Activated naive CD8-positive, alpha-beta T cell treated with anti-CD3 and anti-CD28 coated beads, Interleukin-2, amount 50 U/mL, for 24 hours (primary cell): ENCODE measurements around the gene NPEPL1.
"Not testable (repeated sequence)": the region's sequence is repeated elsewhere in the genome, so short reads cannot be mapped to it uniquely, and the experiment has no call there.

Experiments
- ATAC-seq: fragments of 150-1000 bp; cut with Tn5 transposase; one replicate; pipeline ENCODE4 v1.10.0; 2021
- DNase-seq: peaks from one replicate; pipeline ENCODE4 v3.0.0; 2021
- H3K27ac Mint-ChIP-seq: one replicate; pipeline ENCODE4 v1.8.0; 2021; ENCODE audit warnings: mild to moderate bottlenecking, mixed read lengths
- H3K27me3 Mint-ChIP-seq: one replicate; pipeline ENCODE4 v1.8.0; 2021; ENCODE audit warnings: mixed read lengths
- H3K36me3 Mint-ChIP-seq: one replicate; pipeline ENCODE4 v1.8.0; 2021; ENCODE audit warnings: low read depth, mixed read lengths
- H3K4me1 Mint-ChIP-seq: one replicate; pipeline ENCODE4 v1.8.0; 2021; ENCODE audit warnings: mixed read lengths
- H3K4me3 Mint-ChIP-seq: one replicate; pipeline ENCODE4 v1.8.0; 2021; ENCODE audit warnings: mild to moderate bottlenecking, moderate library complexity, mixed read lengths
- H3K9me3 Mint-ChIP-seq: one replicate; pipeline ENCODE4 v1.8.0; 2021; ENCODE audit warnings: mixed read lengths

The NPEPL1 gene

GRCh38 chr20:58753267-58753921 is 60.8 kb downstream of the NPEPL1 start:
- H3K36me3 Mint-ChIP-seq = no peaks in the 10 kb centered on the region
- H3K4me1 Mint-ChIP-seq = no peaks in the 10 kb centered on the region
- H3K27me3 Mint-ChIP-seq = peaks cover 27% of the 10 kb centered on the region
- H3K4me3 Mint-ChIP-seq = no peak overlapping the region
- DNase-seq (no peak), ATAC-seq (no peak)
- no peak overlapping the region for H3K27ac Mint-ChIP-seq
- no peaks in the 10 kb centered on the region for H3K9me3 Mint-ChIP-seq

- Mint-ChIP-seq H3K4me1 (no peaks in the 10 kb centered on the region), H3K27ac (no peak overlapping the region), H3K4me3 (no peak overlapping the region), H3K9me3 (no peaks in the 10 kb centered on the region), H3K36me3 (no peaks in the 10 kb centered on the region), H3K27me3 (peaks cover 23% of the 10 kb centered on the region)
- no peak for ATAC-seq
- no peak for DNase-seq
These were observed 61.4 kb downstream of the NPEPL1 start for GRCh38 chr20:58753922-58754551.

GRCh38 chr20:58754584-58754983 is 62.0 kb downstream of the NPEPL1 start:
- H3K36me3 Mint-ChIP-seq = no peaks in the 10 kb centered on the region
- H3K4me1 Mint-ChIP-seq = no peaks in the 10 kb centered on the region
- H3K4me3 Mint-ChIP-seq = no peak overlapping the region
- no peak for ATAC-seq
- no peak for DNase-seq
- H3K9me3 Mint-ChIP-seq = no peaks in the 10 kb centered on the region
- peaks cover 26% of the 10 kb centered on the region for H3K27me3 Mint-ChIP-seq
- H3K27ac Mint-ChIP-seq = no peak overlapping the region

- Mint-ChIP-seq H3K27me3 (peaks cover 22% of the 10 kb centered on the region), H3K9me3 (no peaks in the 10 kb centered on the region), H3K36me3 (no peaks in the 10 kb centered on the region), H3K4me3 (no peak overlapping the region), H3K4me1 (no peaks in the 10 kb centered on the region), H3K27ac (no peak overlapping the region)
- ATAC-seq (no peak), DNase-seq (no peak)
These were observed 62.6 kb downstream of the NPEPL1 start for GRCh38 chr20:58755062-58755697.

- no peak for DNase-seq
- Mint-ChIP-seq H3K4me3 (no peak overlapping the region), H3K9me3 (no peaks in the 10 kb centered on the region), H3K4me1 (no peaks in the 10 kb centered on the region), H3K36me3 (no peaks in the 10 kb centered on the region), H3K27me3 (peaks cover 18% of the 10 kb centered on the region), H3K27ac (no peak overlapping the region)
- ATAC-seq = no peak
These were observed 63.3 kb downstream of the NPEPL1 start for GRCh38 chr20:58755766-58756449.

GRCh38 chr20:58756450-58756775 is 63.8 kb downstream of the NPEPL1 start:
- ATAC-seq = no peak
- DNase-seq = no peak
- H3K27ac Mint-ChIP-seq = no peak overlapping the region
- peaks cover 14% of the 10 kb centered on the region for H3K27me3 Mint-ChIP-seq
- H3K4me1 Mint-ChIP-seq = no peaks in the 10 kb centered on the region
- H3K4me3 Mint-ChIP-seq = no peak overlapping the region
- no peaks in the 10 kb centered on the region for H3K9me3 Mint-ChIP-seq
- no peaks in the 10 kb centered on the region for H3K36me3 Mint-ChIP-seq

GRCh38 chr20:58757647-58758046 is 65.0 kb downstream of the NPEPL1 start:
- ATAC-seq, H3K4me3 Mint-ChIP-seq, H3K36me3 Mint-ChIP-seq, DNase-seq, H3K9me3 Mint-ChIP-seq, H3K27ac Mint-ChIP-seq, H3K4me1 Mint-ChIP-seq: not testable (repeated sequence)
- peaks cover 19% of the 10 kb centered on the region for H3K27me3 Mint-ChIP-seq

- H3K4me3 Mint-ChIP-seq = no peak overlapping the region
- H3K27ac Mint-ChIP-seq = no peak overlapping the region
- no peaks in the 10 kb centered on the region for H3K4me1 Mint-ChIP-seq
- peaks cover 28% of the 10 kb centered on the region for H3K27me3 Mint-ChIP-seq
- DNase-seq (no peak), ATAC-seq (no peak)
- no peaks in the 10 kb centered on the region for H3K36me3 Mint-ChIP-seq
- H3K9me3 Mint-ChIP-seq = no peaks in the 10 kb centered on the region
These were observed 67.3 kb downstream of the NPEPL1 start for GRCh38 chr20:58759947-58760346.

GRCh38 chr20:58760856-58761255 is 68.3 kb downstream of the NPEPL1 start:
- no peak for DNase-seq
- no peaks in the 10 kb centered on the region for H3K9me3 Mint-ChIP-seq
- H3K27ac Mint-ChIP-seq = no peak overlapping the region
- H3K4me3 Mint-ChIP-seq = no peak overlapping the region
- no peaks in the 10 kb centered on the region for H3K4me1 Mint-ChIP-seq
- H3K27me3 Mint-ChIP-seq = peaks cover 29% of the 10 kb centered on the region
- no peaks in the 10 kb centered on the region for H3K36me3 Mint-ChIP-seq
- ATAC-seq = no peak

- no peaks in the 10 kb centered on the region for H3K4me1 Mint-ChIP-seq
- no peak overlapping the region for H3K4me3 Mint-ChIP-seq
- DNase-seq = no peak
- no peaks in the 10 kb centered on the region for H3K36me3 Mint-ChIP-seq
- H3K9me3 Mint-ChIP-seq = no peaks in the 10 kb centered on the region
- H3K27ac Mint-ChIP-seq = no peak overlapping the region
- no peak for ATAC-seq
- H3K27me3 Mint-ChIP-seq = peaks cover 31% of the 10 kb centered on the region
These were observed 69.5 kb downstream of the NPEPL1 start for GRCh38 chr20:58762120-58762519.

GRCh38 chr20:58763076-58763475 is 70.5 kb downstream of the NPEPL1 start:
- no peak for ATAC-seq
- H3K27me3 Mint-ChIP-seq = peaks cover 33% of the 10 kb centered on the region
- H3K36me3 Mint-ChIP-seq = no peaks in the 10 kb centered on the region
- H3K4me3 Mint-ChIP-seq = no peak overlapping the region
- no peak overlapping the region for H3K27ac Mint-ChIP-seq
- no peaks in the 10 kb centered on the region for H3K9me3 Mint-ChIP-seq
- DNase-seq = no peak
- H3K4me1 Mint-ChIP-seq = no peaks in the 10 kb centered on the region
